NCI-H1048 (cell line): ENCODE measurements around the gene HPN.
"Not testable (repeated sequence)": the region's sequence is repeated elsewhere in the genome, so short reads cannot be mapped to it uniquely, and the experiment has no call there.

Experiments used
- DNase-seq: peaks from one replicate; lab custom pipeline; 2025; lab: John Stamatoyannopoulos, UW

The HPN gene

DNA sequence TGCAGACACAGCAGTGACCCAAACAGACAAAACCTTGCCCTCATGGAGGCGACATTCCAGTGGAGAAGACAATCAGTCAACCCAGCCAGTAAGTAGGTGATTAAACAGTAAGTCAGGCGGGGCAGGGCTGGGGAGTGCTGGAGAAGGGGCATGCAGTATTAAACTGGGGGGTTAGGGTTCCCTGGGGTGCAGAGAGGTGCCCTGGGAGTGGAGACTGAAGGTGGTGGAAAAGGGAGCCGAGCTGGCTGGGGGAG, 42.9 kb downstream of the HPN start:
- no peak for DNase-seq

DNA sequence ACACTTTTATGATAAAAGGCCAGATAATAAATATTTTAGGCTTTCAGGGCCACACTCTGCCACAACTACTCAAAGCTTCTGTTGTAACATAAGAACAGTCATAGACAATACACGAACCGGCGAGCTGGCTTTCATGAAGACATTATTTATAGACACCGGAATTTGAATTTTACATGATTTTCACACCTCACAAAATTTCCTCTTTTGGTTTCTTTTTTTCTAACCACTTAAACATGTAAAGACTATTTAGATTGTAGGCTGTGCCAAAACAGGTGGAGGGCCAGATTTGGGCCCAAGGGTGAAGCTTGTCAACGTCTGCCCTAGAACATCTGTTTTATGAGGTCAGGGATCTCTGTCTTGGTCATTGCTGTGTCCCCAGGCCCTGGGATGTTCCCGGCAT, 44.4 kb downstream of the HPN start:
- DNase-seq: no peak

DNA sequence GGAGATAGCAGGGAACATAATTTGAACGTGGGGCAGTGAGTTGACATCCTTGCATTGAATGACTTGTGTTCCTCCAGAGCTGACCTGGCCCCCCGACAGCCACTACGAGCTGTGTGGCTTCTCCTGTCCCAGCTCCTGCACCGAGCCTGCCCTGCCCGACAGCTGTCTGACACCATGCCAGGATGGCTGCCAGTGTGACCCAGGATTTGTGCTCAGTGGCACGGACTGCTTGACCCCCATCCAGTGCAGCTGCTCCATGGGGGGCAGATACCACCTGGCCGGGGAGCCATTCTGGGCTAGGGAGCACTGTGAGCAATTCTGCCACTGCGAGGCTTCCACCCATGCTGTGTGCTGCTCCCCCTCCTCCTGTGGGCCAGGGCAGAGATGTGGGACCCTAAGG, 44.9 kb downstream of the HPN start:
- no peak for DNase-seq

DNA sequence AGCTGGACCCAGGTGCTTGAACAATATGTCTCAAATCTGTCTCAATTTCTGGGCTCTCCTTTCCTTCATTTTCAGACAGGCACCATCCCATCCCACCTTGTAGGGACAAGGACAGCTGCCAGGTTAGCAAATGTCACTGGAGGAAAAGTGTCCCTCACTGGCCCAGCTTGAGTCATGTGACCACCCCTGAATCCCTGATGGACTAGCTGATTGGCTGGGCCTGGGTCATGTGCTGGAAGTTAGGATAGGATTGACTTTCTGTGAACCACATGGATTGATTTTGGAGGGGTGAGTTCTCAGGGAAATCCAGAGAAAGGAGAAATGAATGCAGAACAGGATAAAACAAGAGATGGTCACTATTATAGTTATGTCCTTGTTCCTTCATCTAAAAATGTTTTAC, 45.9 kb downstream of the HPN start:
- no peak for DNase-seq

DNA sequence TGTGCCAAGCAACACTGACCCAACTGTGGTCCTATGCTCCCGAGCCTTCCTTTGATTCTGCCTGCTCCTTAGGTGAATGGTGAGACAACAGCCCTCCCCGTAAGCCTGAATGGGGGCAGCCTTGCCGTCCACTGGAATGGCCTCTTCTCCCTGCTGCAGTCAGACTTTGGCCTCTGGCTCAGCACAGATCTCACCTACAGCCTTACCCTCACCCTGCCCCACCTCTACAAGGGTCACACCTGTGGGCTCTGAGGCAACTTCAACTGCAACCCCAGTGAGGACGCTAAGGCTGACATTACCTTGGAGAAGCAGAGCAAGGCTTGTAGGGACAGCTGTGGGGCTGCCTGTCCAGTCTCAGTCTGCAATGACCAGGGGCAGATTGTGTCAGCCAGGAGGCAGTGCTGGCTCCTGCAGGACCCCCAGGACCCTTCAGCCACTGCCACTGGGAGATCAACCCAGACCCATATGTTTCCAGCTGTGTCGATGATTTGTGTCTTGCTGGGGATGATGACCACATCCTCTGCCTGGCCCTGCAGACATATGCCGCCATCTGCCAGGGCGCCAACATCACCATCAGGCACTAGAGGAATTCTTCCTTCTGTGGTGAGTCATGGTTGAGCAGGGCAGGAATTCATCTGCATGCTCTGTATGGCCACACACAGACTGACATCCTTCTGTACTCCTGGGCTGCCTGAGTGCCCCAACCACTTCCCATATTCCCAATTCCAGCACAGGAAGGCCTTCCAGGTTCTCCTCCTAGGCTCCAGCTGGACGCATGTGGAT, 46.8 kb downstream of the HPN start:
- DNase-seq: no peak

DNA sequence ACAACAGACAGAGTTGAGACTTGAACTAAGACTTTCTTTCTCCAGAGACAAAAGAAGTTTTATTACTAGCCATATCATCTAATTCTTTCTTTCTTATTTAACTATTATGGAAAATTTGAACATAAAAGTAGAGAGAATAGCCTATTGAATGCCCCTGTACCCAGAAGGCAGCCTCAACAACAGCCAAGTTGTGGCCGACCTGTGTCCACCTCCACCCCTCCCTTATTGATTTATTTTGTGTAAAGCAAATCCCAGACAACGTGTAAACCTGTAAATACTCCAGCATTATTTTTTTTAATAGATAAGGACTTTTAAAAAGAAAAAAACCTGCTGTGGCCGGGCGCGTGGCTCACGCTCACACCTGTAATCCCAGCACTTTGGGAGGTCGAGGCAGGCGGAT, 48.0 kb downstream of the HPN start:
- no peak for DNase-seq

DNA sequence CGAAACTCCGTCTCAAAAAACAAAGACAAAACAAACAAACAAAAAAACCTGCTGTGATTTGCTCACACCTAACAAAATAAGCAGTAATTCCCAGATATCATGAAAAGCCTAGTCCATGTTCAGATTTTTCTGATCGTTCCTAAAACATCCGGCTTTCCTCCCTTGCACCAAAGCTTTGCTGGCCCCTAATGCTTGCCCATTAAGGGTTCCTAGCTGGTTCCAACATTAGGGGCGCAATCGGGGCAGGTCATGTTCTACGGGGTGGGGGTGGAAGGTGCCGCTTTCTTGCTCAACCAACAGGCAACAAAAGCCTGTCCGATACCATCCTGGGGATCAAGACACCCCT, 48.6 kb downstream of the HPN start:
- DNase-seq: no peak

DNA sequence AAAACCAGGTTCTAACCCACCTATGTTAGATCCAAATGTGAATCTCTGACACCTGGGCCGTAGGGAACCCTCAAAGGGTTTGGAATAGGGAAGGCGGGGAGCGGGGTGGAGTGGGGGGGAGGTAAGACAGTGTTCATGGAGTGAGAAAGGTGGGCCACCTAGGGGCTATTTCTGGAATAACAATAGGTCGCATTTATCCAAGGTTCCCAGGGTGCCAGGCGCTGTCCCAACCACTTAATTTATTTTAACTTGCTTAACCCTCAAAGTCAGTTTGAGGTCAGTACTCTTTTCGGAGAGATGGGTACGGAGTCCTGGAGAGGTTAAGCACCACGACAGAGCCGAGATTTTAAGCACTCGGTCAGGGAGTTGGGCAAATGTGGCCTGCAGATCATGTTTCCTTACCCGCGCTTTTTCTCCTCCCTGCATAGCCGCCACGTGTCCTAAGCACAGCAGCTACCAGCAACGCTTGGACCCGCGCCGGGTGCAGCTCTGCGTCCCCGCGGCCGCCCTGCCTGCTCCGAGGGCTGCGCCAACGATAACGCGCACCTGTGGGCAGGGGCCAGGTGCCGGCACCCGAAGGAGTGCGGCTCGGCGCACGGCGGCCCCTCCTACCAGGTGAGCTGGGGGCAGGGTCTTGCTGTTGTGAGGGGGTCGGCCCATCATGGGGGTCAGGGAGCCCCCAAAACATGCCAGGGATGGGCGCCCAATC, 49.1 kb downstream of the HPN start:
- no peak for DNase-seq

DNA sequence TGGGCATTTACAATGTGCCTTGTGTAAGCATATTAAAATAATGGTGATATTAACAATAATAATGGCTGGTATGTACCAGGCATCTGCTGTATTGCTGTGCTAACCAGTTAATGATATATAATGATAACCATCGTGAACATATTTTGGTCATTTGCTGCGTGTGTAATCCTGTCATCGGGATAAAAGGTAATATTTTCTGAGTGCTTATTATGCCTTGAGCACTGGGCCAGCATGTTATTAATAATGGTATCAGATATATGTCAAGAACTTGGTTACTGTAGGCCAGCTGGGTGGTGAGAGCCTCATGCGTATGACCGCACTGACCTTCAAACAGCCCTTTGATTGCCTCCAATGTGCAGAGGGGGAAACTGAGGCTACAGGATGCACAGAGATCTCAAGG, 51.9 kb downstream of the HPN start:
- DNase-seq: no peak

DNA sequence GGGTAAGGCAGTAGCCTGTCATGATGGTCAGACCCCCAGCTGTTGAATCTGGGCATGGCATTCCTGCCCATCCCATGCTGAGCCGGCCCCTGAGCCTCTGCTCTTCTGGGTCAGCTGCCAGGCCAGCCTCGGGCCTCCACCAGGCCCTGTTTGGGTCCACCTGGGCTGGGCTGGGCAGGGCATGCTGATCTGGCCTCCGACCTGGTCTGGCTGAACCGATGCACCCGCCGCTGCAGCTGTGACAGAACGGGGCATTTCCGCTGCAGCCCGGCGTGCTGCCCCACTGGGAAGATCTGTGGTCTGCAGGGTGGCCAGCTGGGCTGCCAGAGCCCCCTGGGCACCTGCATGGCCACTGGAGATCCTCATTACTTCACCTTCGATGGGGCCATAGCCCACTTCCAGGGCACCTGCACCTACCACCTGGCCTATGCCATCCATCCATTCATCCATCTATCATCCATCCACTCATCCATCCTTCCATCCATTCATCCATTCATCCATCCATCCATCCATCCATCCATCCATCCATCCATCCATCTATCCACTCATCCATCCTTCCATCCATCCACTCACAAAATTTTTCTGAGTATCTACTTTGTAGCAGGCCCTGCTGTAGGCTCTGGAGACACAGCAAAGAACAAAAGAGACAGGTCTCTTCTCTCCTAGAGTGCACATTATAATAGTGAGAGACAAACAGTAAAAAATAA, 52.6 kb downstream of the HPN start:
- DNase-seq: no peak

DNA sequence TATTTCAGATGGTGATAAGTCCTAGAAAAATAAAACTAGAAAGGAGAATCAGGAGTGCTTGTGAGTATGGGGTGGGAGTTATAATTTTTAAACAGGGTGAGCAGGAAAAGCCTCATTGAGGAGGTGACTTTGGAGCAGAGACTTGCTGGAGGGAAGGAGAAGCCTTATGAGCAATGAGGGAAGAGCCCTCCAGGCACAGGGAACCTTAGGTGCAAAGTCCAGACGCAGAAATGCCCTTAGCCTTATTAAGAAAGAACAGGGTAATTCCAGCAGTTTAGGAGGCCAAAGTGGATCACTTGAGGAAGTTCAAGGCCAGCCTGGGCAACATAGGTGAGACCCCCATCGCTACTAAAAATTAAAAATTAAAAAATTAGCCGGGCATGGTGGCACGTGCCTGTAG, 53.1 kb downstream of the HPN start:
- no peak for DNase-seq

DNA sequence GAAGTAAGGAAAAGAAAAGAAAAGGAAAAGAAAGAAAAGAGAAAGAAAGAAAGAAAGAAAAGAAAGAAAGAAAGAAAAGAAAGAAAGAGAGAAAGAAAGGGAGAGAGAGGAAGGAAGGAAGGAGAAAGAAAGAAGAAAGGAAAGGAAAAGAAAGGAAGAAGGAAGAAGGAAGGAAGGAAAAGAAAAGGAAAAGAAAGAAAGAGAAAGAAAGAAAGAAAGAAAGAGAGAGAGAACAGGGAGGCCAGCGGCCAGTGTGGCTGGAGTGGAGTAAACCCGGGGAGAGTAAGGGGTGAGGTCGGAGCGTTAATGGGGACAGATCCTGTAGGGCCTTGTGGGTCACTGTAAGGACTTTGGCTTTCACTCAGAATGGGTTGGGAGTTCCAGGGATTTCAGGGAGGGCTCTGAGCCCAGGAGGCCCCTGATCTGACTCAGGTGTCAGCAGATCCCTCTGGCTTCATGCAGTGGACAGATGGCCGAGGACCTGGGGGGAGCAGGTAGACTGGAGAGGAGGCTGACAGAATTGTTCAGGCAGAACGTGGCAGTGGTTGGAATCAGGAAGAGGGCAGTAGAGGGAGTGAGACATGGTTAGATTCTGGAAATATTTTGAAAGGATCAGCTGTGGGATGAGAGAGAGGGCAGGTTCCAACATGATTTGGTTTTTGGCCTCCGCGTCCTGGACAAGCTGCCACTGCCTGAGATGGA, 54.3 kb downstream of the HPN start:
- DNase-seq: no peak

DNA sequence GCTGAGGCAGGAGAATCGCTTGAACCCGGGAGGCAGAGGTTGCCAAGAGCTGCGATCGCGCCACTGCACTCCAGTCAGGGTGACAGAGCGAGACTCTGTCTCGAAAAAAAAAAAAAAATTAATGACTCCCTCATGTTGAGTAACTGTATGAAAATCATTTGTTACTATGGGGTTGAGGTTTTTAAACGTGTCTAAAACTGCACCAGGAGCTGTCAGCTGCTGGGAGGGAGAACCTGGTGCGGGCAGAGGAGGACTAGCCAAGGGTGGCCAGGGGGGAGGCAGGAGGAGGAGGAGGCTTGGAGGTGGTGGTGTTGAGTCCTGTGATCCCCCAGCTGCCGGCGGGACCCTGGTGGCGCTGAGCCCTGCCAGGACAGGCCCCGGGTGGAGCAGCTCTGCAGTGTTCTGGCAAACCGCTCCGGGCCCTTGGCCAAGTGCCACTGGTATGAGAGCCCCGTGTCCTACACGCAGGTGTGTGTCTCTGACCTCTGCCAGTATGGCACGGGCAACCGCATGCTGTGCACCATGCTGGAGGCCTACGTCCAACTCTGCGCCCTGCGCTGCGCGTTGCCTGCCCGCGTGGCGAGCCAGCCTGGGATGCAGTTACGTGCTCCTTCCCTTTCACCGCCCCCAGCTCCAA, 57.0 kb downstream of the HPN start:
- no peak for DNase-seq

DNA sequence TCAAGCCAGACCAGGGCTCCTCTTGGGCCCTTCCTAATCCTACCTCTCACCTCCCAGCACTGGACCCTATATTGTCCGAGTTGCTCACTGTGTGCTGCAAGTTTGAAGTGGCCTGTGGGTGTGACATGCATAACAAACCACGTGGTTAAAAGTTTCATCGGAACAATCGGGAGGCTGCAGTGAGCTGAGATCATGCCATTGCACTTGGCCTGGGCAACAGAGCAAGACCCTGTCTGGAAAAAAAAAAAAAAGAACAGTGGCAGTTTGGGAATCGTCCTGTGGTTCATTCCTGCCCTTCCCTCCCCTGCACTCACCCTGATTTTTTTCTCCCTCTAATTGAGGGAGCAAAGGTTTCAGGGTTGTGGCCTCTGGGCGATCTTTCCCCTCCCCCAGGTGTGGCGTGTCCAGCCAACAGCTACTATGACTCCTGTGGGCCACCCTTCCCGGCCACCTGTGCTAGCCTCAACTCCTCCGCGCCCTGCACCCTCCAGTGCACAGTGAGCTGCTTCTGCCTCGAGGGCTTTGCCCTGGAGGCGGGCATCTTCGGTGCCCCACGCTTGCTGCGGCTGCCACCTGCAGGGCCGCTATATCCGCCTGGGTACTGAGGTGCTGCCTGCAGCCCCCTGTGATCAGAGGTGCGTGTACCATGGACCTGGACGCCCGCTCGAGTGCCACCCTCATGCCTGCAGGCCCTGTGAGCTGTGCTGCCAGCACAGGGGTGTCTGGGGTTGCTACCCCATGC, 57.8 kb downstream of the HPN start:
- no peak for DNase-seq

DNA sequence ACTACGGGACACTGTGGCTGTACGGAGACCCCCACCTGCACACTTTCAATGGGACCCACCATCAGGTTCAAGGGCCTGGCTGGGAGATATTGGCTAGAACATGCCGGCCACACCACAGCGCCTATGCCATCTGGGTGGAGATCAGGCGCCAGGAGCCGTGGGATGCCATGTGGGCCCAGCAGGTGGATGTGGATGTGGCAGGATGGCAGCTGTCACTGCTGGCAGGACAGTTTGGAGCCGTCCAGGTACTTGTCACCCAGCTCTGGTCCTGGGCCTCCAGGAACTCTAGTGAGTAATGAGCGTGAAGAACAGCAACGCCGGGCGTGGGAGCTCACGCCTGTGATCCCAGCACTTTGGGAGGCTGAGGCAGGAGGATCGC, 58.4 kb downstream of the HPN start:
- DNase-seq: no peak

DNA sequence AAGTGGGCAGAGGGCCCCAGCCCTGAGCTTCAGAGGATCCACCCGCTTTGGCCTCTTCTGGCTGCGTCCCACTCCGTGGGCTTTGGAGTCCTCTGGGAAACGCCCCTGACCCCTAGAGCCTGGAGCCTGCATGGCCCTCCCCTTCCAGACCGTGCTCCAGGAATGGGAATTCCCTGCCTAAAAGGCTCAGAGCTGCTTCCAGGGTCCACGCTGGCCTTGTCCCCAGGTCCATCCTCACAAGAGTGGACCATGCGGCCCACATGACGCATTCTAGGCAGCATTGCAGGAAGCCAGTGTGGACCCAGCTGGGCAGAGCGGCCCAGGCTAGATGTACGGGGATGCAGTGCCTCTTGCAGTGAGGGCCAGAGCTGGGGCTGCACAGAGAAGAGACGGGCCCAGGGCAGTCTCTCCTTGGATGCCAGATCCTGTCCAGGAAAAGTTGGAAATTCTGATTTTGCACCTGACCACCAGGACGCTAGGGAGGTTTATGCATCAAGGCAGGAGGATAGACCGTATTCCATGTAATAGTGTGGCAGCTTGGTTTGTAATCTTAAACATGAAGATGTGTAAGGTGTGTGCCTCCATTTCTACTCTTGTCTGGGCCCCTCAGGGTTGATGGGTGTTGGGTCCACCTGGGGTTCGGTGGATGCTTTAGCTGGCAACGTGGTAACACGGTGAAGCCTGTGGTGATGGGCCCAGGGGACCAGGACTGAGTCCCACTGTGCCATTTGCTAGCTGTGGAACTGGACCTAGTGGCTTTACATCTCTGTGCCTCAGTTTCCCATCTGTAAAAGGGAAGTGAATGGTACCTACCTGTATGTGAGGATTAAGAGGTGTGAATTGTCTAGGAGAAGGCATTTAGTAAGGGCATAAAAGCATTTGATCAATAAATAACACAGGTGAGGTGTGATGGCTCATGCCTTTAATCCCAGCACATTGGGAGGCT, 59.3 kb downstream of the HPN start:
- no peak for DNase-seq

DNA sequence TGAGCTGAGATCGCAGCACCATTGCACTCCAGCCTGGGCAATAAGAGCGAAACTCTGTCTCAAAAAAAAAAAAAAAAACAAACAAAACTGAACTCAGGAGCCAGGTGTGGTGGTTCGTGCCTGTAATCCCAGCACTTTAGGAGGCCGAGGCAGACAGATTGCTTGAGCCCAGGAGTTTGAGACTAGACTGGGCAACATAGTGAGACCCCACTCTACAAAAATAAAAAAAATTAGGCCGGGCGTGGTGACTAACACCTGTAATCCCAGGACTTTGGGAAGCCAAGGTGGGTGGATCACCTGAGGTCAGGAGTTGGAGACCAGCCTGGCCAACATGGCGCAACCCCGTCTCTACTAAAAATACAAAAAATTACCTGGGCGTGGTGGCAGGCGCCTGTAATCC, 60.4 kb downstream of the HPN start:
- not testable (repeated sequence) for DNase-seq

DNA sequence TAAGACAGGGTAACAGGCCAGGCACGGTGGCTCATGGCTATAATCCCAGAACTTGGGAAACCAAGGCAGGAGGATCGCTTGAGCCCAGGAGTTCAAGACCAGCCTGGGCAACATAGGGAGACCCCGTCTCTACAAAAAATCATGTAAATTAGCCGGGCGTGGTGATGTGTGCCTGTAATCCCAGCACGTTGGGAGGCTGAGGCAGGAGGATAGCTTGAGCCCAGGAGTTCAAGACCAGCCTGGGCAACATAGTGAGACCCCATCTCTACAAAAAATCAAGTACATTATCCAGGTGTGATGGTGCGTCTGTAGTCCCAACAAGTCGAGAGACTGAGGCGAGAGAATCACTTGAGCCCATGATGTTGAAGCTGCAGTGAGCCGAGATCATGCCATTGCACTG, 62.1 kb downstream of the HPN start:
- not testable (repeated sequence) for DNase-seq

DNA sequence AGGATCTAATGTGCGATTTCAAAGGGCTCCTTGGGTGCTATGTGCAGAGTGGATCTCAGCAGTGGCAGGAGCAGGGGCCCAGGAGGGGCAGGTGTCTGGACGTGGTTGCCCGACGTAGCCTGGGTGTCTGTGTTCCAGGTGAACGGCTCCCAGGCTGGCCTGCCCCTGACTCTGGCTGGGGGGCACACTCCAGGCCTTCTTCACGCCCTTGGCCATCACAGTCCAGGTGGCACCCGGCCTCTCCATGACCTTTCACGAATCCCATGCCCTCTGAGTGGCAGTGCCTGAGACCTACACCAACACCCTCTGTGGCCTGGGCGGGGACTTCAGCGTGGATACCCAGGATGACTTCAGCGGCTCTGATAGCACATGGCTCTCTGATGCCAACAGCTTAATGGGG, 62.8 kb downstream of the HPN start:
- DNase-seq: no peak

DNA sequence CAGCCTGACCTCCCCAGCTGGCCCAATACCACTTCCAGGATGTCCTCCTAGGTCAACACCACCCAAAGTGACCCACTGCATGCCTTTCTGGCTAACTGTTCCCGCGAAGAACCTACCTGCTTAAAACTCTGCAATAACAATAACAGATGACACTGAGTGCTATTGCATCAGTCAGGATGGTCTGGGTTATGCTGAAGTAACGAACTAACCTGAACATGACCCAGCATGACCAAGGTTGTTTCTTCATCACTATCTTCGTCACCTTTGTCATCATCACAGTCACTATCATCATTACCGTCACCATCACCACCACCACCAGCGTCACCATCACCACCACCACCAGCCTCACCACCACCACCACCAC, 63.5 kb downstream of the HPN start:
- DNase-seq: no peak
